Adrenal gland (tissue), 12 donors: ENCODE data around the gene AOPEP. TPM values are rescaled to one million over a fixed set of nuclear protein-coding genes. Genes with fewer than 3 reads are reported as not detected.

Experiments
- DNase-seq, 7 donors: peaks; one replicate each; pipeline ENCODE4 v3.0.0-alpha.2; 2019 to 2020
- H3K27ac ChIP-seq, 5 donors: fragments of 200-600 bp; sonication (generic) in 4 of 5; 1 replicate in 3 of 5; 2 replicates in 2 of 5; pipeline versions ENCODE4 v1.5.1 to v1.8.0; 2016 to 2020; ENCODE audit warnings: mild to moderate bottlenecking in 1 of 5
- H3K27me3 ChIP-seq: fragments of 200-600 bp; 2 replicates; pipeline ENCODE4 v1.8.0; 2021
- H3K36me3 ChIP-seq, 2 donors: fragments of 200-600 bp; replicated peaks in 1 of 2; 1 replicate in 1 of 2; 2 replicates in 1 of 2; pipeline versions ENCODE4 v1.5.1 to v1.8.0; 2018 to 2022
- H3K4me1 ChIP-seq, 2 donors: fragments of 200-600 bp; replicated peaks in 1 of 2; 1 replicate in 1 of 2; 2 replicates in 1 of 2; pipeline versions ENCODE4 v1.5.1 to v1.8.0; 2018 to 2021
- H3K4me3 ChIP-seq, 4 donors: fragments of 200-600 bp; sonication (generic) in 3 of 4; one replicate each; pipeline ENCODE4 v1.5.1; 2016 to 2018
- H3K9me3 ChIP-seq, 3 donors: fragments of 200-600 bp; sonication (generic) in 1 of 3; replicated peaks in 1 of 3; 1 replicate in 2 of 3; 2 replicates in 1 of 3; pipeline versions ENCODE4 v1.5.1 to v1.8.0; 2016 to 2021
- CTCF ChIP-seq, 6 experiments: fragments of 450-650 bp in 4 of 6; fragments of 200-600 bp in 2 of 6; sonication (generic) in 1 of 6; IDR thresholded peaks; 1 replicate in 5 of 6; 2 replicates in 1 of 6; pipeline versions ENCODE4 v1.5.1 to v1.8.0; 2016 to 2021; ENCODE audit warnings: antibody characterized with exemption in 6 of 6, mild to moderate bottlenecking in 2 of 6, moderate library complexity in 1 of 6
- POLR2A ChIP-seq, 2 donors: fragments of 450-650 bp; IDR thresholded peaks; one replicate each; pipeline ENCODE4 v1.6.1; 2017; ENCODE audit warnings: antibody characterized with exemption in 2 of 2, mild to moderate bottlenecking in 2 of 2, moderate library complexity in 1 of 2
- WGBS, 4 donors: extraction: QIAGEN DNeasy Blood & Tissue Kit in 2 of 4; methylation state at CpG; one replicate each; pipeline versions ENCODE4 v1.1.5 to v1.1.7; 2013 to 2017; 5-methylcytosine and 5-hydroxymethylcytosine counted together
- intact Hi-C, 2 donors: fragments of 100-400 bp; cut with DNase I; formaldehyde crosslinking; loops; one replicate each; pipeline versions ENCODE4 v1.14.1 to v1.15.0; 2022 to 2023
- polyA plus RNA-seq, 3 donors: library from polyadenylated mRNA; stranded (reverse); fragments of 200-250 nt in 2 of 3; fragments of 350-450 nt in 1 of 3; fragmentation: Illumina TruSeq in 1 of 3; extraction: RNeasy Lipid Tissue Mini Kit (QIAGEN cat#74804) in 1 of 3; gene quantifications; one replicate each; pipeline ENCODE4 v1.2.3, GENCODE V29; 2013 to 2014
- total RNA-seq, 9 donors: library from RNA; depleted of rRNA in 4 of 9; stranded (reverse); fragments of >200 nt in 4 of 9; fragments of 120-200 nt in 1 of 9; fragmentation: NEBNext Ultra II Directional in 1 of 9; extraction: Animal tissue kit (Norgen Biotek cat#: 25700) in 1 of 9; gene quantifications; one replicate each; pipeline versions ENCODE4 v1.1.0 to v1.2.4, GENCODE V29; 2013 to 2023
- donor health status: healthy with polysubstance abuse.
- donor health status: Bipolar disorder and iron deficiency.
- donor health status: DM: yes; HTN: yes; CAD: no.
- donor health status: DM: no; HTN: no; CAD: no.
- donor health status: DM: no; HTN: no; CAD: no.
- donor health status: DM: yes; HTN: yes; CAD: no.

Gene AOPEP
- total and polyA plus RNA-seq, 12 donors, result 31.0 to 99.6 (median 71.0) TPM

GRCh38 chr9:94853887-94854286 lies 127.4 kb downstream of the AOPEP start:
- intact Hi-C loops, result no loop called here
- H3K4me3 ChIP-seq, result no peak overlapping the region
- no peaks in the 10 kb centered on the region for H3K27me3 ChIP-seq
- H3K4me1 ChIP-seq, result no peaks in the 10 kb centered on the region
- WGBS, 4 donors, result 85 to 94% (median 90%) methylated on average over 3 of the region's 3 CpGs
- TF ChIP-seq CTCF (IDR thresholded peaks at IDR 0.05) (no peak), POLR2A (IDR thresholded peaks at IDR 0.05) (no peak)
- no peak overlapping the region for H3K27ac ChIP-seq
- no peaks in the 10 kb centered on the region for H3K9me3 ChIP-seq
- no peaks in the 10 kb centered on the region for H3K36me3 ChIP-seq
- DNase-seq, result no peak

- DNase-seq, result no peak
- H3K9me3 ChIP-seq, result no peaks in the 10 kb centered on the region
- TF ChIP-seq CTCF (IDR thresholded peaks at IDR 0.05) (no peak), POLR2A (IDR thresholded peaks at IDR 0.05) (no peak)
- no peaks in the 10 kb centered on the region for H3K36me3 ChIP-seq
- no peaks in the 10 kb centered on the region for H3K4me1 ChIP-seq
- intact Hi-C loops, result loop anchor here in 1 of 2 donors (5.0 kb wide), 1 partner anchor 51 kb away; no protein-coding TSS in a partner anchor
- no peaks in the 10 kb centered on the region for H3K27me3 ChIP-seq
- H3K27ac ChIP-seq, result no peak overlapping the region
- no peak overlapping the region for H3K4me3 ChIP-seq
- WGBS, 4 donors, result 93 to 100% (median 94%) methylated on average over 4 to 5 of the region's 5 CpGs
Observed at GRCh38 chr9:94855903-94856302, 129.4 kb downstream of the AOPEP start.

GRCh38 chr9:94857791-94858190 lies 131.3 kb downstream of the AOPEP start:
- TF ChIP-seq CTCF (IDR thresholded peaks at IDR 0.05) (no peak), POLR2A (IDR thresholded peaks at IDR 0.05) (no peak)

GRCh38 chr9:94859226-94859625 lies 132.7 kb downstream of the AOPEP start:
- Histone ChIP-seq H3K4me1 (peaks cover 0 to under 1% of the 10 kb centered on the region in 2 donors), H3K36me3 (no peaks in the 10 kb centered on the region), H3K27ac (no peak overlapping the region), H3K4me3 (no peak overlapping the region), H3K9me3 (no peaks in the 10 kb centered on the region), H3K27me3 (no peaks in the 10 kb centered on the region)
- DNase-seq, result no peak
- intact Hi-C loops, result loop anchor here in 1 of 2 donors (5.0 kb wide), 1 partner anchor 48 kb away; no protein-coding TSS in a partner anchor
- no peak for TF ChIP-seq CTCF (IDR thresholded peaks at IDR 0.05)
- 56 to 65% (median 58%) methylated on average over 2 of the region's 2 CpGs for WGBS, 4 donors

More at GRCh38 chr9:94857791-94858190, 131.3 kb downstream of the AOPEP start:
- Histone ChIP-seq H3K9me3 (no peaks in the 10 kb centered on the region), H3K27me3 (no peaks in the 10 kb centered on the region), H3K4me3 (no peak overlapping the region), H3K36me3 (no peaks in the 10 kb centered on the region), H3K27ac (no peak overlapping the region), H3K4me1 (no peaks in the 10 kb centered on the region)
- 96 to 97% (median 97%) methylated on average over 8 of the region's 8 CpGs for WGBS, 4 donors
- intact Hi-C loops, result loop anchor here in 1 of 2 donors (5.0 kb wide), 1 partner anchor 50 kb away; no protein-coding TSS in a partner anchor
- DNase-seq, result no peak
